Measurements from ENCODE around the gene WDR88. TPM values are rescaled to one million over a fixed set of nuclear protein-coding genes. Genes with fewer than 3 reads are reported as not detected.

Gene WDR88
- total and polyA plus RNA-seq, 2 of the 4 experiments (the other 2 are of a cell fraction) = not detected

GRCh38 chr19:33199441-33200265 is 67.7 kb downstream of the WDR88 start:
- Histone ChIP-seq H4K5ac (ENCODE audit: low read depth, low read length) (no peak overlapping the region), H3K14ac (replicated peaks; ENCODE audit: low read depth, low read length) (no peak overlapping the region), H3K9ac (ENCODE audit: low read depth, low read length) (no peak overlapping the region), H3K23ac (ENCODE audit: low read depth, low read length) (no peak overlapping the region), H2BK120ac (ENCODE audit: low read depth, low read length) (no peak overlapping the region), H3K56ac (ENCODE audit: extremely low read depth, insufficient read depth, low read length) (no peak overlapping the region), H2AK5ac (ENCODE audit: low read depth, low read length) (no peak overlapping the region), H3K27me3 (ENCODE audit: control insufficient read depth, insufficient read depth, low read length) (no peaks in the 10 kb centered on the region), H2BK5ac (ENCODE audit: low read depth, low read length, poor library complexity, severe bottlenecking) (no peak overlapping the region), H3K4me2 (ENCODE audit: low read depth, low read length) (no peak overlapping the region), H4K20me1 (ENCODE audit: insufficient read depth, low read length) (peaks cover 12% of the 10 kb centered on the region), H4K91ac (ENCODE audit: insufficient read depth, low read depth, low read length) (no peak overlapping the region), H3K27ac (ENCODE audit: insufficient read depth, low read length) (no peak overlapping the region), H3K36me3 (ENCODE audit: control insufficient read depth, insufficient read depth, low read length) (peaks cover 9% of the 10 kb centered on the region), H3K79me1 (ENCODE audit: low read depth in 1 of 2, low read length in 2 of 2) (peaks cover 0 to 18% of the 10 kb centered on the region in 2 experiments; a peak in 1 of 4 replicates), H2AFZ (replicated peaks; ENCODE audit: low read length, poor library complexity) (no peak overlapping the region), H3K4ac (ENCODE audit: low read depth, low read length) (no peak overlapping the region), H3K18ac (ENCODE audit: low read depth, low read length) (no peak overlapping the region), H3K9me3 (ENCODE audit: control insufficient read depth, insufficient read depth, low read length) (no peaks in the 10 kb centered on the region), H3K9me1 (ENCODE audit: insufficient read depth, low read length) (peaks cover 5% of the 10 kb centered on the region; the same call in 1 of the 2 replicates), H3K4me1 (ENCODE audit: control insufficient read depth, insufficient read depth, low read length) (peaks cover 3% of the 10 kb centered on the region; the same call in 1 of the 2 replicates), H2BK20ac (ENCODE audit: low read depth, low read length) (no peak overlapping the region), H2AK9ac (replicated peaks; ENCODE audit: low read depth, low read length, poor library complexity) (no peak overlapping the region), H3K4me3 (ENCODE audit: insufficient read depth, low read depth, low read length) (no peak overlapping the region), H2BK15ac (ENCODE audit: low read depth, low read length) (no peak overlapping the region), H4K8ac (ENCODE audit: low read depth in 2 of 2, low read length in 2 of 2) (no peak overlapping the region)
- CTCF ChIA-PET = interaction anchor here (0.6 kb wide), 1 partner anchor 324 kb away, joined by 3 read pairs; no protein-coding TSS in a partner anchor
- no TSS peak for BruUV-seq (replicated peaks)
- intact Hi-C loops (cut with micrococcal nuclease) = no loop called here
- dilution Hi-C loops (cut with HindIII; ENCODE audit: low sequenced_read_pairs, unreplicated experiment) = no loop called here
- WGBS, 2 experiments (ENCODE audit: extremely low coverage in 2 of 2, insufficient read length in 1 of 2) = 85% methylated on average over 4 of the region's 8 CpGs; no CpG with 5 or more reads in 1 of the 2 experiments
- no peak for DNase-seq
- TF ChIP-seq USF2 (IDR thresholded peaks at IDR 0.05; ENCODE audit: low read depth, low read length) (no peak), RCOR1 (IDR thresholded peaks at IDR 0.05; ENCODE audit: insufficient replicate concordance, low read length) (no peak), SMC3 (IDR thresholded peaks at IDR 0.05; ENCODE audit: low read depth, low read length) (no peak), MXI1 (IDR thresholded peaks at IDR 0.05; ENCODE audit: borderline replicate concordance, low read depth, low read length) (no peak), RAD21 (IDR thresholded peaks at IDR 0.05; ENCODE audit: low read length) (no peak)
- in situ Hi-C loops (cut with MboI; ENCODE audit: low sequenced_read_pairs) = no loop called here
- no peak for ATAC-seq (ENCODE audit: low read depth)
- POLR2A ChIA-PET (ENCODE audit: unreplicated experiment) = no interaction called here

Data from IMR-90 (cell line).